HEK293T (cell line): ENCODE measurements around the gene CMYA5.

Experiments used
- BHLHE40 ChIP-seq: fragments of 450-650 bp; IDR thresholded peaks from 2 replicates; pipeline ENCODE4 v1.6.1; 2016; ENCODE audit warnings: mild to moderate bottlenecking, moderate library complexity, borderline replicate concordance
- CTBP1 ChIP-seq: fragments of 450-650 bp; IDR thresholded peaks from 2 replicates; pipeline ENCODE4 v1.6.1; 2016; ENCODE audit warnings: borderline replicate concordance
- ELF4 ChIP-seq: fragments of 450-650 bp; IDR thresholded peaks from 2 replicates; pipeline ENCODE4 v1.6.1; 2017; ENCODE audit warnings: antibody characterized with exemption
- FOXA1 ChIP-seq: fragments of 450-650 bp; IDR thresholded peaks from 2 replicates; pipeline ENCODE4 v1.6.1; 2016; ENCODE audit warnings: mild to moderate bottlenecking
- FOXK2 ChIP-seq: fragments of 450-650 bp; IDR thresholded peaks from 2 replicates; pipeline ENCODE4 v1.6.1; 2016; ENCODE audit warnings: mild to moderate bottlenecking
- FOXM1 ChIP-seq: fragments of 450-650 bp; IDR thresholded peaks from 2 replicates; pipeline ENCODE4 v1.6.1; 2017; ENCODE audit warnings: mild to moderate bottlenecking, borderline replicate concordance
- LEF1 ChIP-seq: fragments of 450-650 bp; IDR thresholded peaks from 2 replicates; pipeline ENCODE4 v1.6.1; 2017; ENCODE audit warnings: mild to moderate bottlenecking, borderline replicate concordance
- NFRKB ChIP-seq: fragments of 450-650 bp; IDR thresholded peaks from 2 replicates; pipeline ENCODE4 v1.6.1; 2016; ENCODE audit warnings: mild to moderate bottlenecking, moderate library complexity
- SP1 ChIP-seq: fragments of 450-650 bp; IDR thresholded peaks from 2 replicates; pipeline ENCODE4 v1.6.1; 2017
- SUZ12 ChIP-seq: fragments of 450-650 bp; IDR thresholded peaks from 2 replicates; pipeline ENCODE4 v1.6.1; 2016; ENCODE audit warnings: mild to moderate bottlenecking
- TARDBP ChIP-seq: fragments of 450-650 bp; IDR thresholded peaks from 2 replicates; pipeline ENCODE4 v1.6.1; 2016

- TF ChIP-seq FOXA1 (no peak), BHLHE40 (no peak), SP1 (no peak), FOXM1 (no peak), ELF4 (no peak), SUZ12 (no peak), LEF1 (no peak), NFRKB (no peak), TARDBP (no peak), CTBP1 (no peak), FOXK2 (no peak)
These were observed 40.9 kb downstream of the CMYA5 start for GRCh38 chr5:79730564-79730963.
